Stimulated activated CD4-positive, alpha-beta T cell treated with anti-CD3 and anti-CD28 coated beads, Interleukin-1b, Interleukin-23, amount 100 ng/mL, for 4 hours (primary cell): ENCODE results near the gene MTA1.

Source experiments
- DNase-seq, 2 donors: peaks; one replicate each; pipeline ENCODE4 v3.0.0-alpha.2; 2020; ENCODE audit warnings: low read depth in 2 of 2

Gene MTA1

DNA sequence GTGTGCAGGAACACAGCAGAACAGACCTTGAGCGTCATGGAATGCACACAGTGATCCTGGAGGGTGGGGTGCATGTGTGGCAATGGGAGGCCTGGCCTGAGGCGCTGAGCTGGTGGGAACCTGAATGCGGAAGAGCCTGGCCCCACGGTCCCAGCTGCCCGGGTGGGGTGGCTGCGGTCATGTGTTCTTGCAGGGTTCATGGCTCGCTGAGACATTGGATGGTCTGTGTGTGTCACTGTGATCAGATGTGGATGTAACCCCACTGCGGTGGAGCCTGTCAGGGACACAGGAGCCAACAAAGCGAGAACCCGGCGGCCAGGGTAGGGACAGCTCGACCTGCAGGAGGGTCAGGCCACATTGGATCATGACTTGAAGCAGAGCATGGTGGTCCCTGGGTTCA is 23.2 kb downstream of the MTA1 start:
- DNase-seq, result no peak

DNA sequence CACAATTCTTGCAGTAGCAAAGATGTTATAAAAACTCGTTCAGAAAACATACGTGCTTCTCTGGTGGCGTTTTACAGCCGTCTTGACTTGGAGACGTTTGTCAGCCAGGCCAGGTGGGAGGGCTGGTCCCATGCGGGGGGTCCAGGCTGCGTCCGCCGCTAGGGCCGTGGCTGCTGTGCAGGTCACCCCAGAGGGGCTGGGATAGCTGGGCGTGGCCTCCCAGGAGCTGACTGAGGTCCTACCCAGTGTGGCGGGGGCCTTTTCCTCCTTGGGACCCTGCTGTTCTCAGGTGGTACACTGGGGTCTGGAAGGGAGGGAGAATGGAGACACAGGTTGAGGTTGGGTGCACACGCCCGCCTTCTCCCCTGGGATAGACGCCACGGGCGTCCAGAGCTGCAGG is 25.2 kb downstream of the MTA1 start:
- DNase-seq, result no peak

DNA sequence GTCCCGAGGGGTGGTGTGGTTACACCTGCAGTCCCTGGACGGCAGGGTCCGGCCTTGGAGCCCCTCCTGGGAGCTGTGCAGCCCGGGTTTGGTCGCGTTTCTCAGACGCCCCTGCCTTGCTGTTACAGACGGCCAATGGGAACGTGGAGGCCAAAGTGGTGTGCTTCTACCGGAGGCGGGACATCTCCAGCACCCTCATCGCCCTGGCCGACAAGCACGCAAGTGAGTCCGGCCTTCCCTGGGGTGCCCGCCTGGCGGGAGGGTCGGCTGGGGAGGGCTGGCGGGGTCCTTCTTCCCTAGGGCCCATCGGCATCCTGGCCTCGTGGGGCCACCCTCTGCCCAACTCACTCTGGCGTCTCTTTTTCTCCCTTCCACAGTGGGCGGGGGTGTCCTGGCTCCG is 25.7 kb downstream of the MTA1 start:
- DNase-seq, result no peak

DNA sequence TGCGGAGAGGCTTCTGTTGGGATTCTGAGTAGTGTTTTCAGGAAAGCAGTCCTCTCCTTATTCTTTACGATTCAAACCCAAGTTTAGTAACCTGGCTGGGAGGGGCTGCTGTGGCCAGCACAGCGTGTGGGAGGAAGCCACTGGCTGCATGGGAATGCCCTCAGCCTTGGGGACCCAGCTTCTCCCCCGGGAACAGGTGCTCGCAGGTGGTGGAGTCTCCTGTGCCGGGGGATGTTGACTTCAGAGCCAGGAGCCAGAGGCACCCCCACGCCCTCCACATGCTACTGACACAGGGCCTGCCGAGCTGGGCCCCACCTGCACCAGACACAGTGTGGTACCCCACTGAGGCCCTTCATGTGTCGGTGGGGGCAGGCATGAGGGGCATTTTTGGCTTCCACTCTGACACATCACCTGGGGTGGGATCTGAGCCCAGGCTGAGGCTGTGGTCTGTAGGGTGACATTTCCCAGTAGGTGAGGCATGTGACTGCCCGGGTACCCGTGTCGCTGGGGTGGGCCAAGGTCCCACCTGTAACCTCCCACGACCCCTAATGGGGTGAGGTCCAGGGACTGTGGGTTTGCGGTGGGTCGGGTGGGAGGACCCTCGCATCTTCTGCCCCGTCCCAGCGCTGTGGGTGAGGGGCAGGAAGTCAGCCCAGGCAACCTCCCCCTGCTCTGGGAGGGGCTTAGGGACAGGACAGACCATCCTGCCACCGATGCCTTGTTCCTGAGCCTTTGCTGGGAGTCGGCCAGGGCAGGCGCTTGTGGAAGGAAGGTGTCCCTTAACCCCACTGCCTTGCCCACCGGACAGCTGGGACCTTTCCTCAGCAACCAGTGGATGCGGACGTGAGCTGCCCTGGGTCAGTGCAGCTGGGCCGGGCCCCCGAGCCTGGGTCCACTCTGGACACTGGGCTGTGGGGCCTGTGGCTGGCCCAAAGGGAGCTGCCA is 26.5 kb downstream of the MTA1 start:
- DNase-seq, result no peak

DNA sequence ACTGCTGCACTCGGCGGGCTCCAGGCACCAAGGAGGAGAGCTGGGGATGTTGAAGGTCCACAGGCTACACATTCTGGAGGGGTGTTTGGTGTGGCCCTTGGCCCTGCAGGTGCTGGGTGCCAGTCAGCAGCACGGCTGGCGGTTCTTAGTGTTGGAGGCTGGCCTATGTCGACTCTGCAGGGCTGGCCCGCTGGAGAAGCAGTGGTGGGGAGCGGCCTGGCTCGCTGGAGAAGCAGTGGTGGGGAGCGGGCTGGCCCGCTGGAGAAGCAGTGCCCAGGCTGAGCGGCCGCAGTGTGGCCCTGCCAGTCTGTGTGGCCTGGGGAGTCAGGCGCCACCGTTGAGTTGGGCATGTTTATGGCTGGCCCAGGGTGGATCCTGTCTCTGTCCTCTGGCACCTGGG is 27.3 kb downstream of the MTA1 start:
- DNase-seq, result no peak

DNA sequence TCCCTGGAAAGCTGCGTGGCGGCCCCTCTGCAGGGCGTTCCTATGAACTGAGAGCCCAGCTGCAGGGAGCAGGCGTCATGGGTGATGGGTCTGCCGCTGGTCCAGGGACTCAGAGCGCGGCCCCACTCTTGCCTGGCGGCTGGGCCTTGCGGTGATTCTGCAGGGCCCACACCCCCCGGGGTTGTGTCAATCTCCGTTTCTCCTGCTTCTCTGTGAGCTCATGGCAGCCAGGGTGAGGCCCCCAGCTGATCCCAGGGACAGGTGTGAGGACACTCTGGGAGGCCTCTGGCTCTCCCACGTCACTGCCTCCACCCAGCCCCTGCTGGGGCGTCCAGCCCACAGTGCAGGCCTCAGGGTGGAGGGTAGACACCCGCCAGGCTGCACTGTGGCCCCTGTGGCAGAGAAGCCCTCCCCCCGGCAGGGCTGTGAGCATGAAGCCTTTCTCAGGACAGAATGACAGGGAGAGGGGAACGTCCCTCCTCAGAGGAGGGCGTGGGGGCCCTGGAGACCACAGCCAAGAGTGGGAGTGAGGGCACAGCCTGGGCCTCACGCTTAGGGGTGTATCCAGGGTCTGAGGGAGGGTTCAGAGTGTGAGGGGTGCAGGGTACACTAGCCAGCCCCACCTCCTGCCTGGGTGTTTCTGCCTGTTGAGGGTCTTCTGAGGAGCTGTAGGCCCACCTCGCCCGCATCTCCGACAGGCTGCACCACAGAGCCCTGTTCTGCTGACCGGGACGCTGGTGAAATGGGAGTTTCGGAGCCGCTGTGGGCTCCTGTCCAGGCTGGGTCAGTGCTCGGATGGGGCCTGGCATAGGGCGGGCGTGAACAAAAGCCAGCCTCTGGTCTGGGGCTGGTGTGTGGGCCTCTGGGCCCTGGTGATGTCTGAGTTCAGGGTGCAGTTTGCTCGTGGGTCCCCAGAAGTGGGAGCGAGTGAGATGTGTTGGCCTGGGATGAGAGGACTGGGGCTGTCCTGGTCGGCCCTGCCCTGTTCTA is 28.3 kb downstream of the MTA1 start:
- no peak for DNase-seq

DNA sequence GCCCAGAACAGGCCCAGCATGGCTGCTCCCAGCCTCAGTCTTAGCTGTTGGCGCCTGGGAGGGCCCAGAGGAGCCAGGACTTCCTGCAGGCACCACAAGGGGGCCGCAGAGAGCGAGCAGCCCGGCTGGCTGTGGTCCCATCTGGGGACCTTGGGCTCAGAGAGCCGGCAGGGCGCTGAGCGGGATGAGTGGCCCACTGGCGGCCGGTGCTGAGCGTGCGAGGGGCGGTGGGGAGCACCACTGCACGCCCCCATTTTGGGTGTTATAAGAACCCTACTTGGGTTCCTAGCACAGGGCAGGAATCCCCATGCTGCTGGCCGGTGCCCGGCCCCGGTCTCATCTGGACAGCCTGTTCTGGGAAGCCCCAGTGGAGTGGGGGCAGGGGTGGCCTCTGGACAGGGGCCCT is 29.1 kb downstream of the MTA1 start:
- DNase-seq, result peak; percentile 55 to 56

DNA sequence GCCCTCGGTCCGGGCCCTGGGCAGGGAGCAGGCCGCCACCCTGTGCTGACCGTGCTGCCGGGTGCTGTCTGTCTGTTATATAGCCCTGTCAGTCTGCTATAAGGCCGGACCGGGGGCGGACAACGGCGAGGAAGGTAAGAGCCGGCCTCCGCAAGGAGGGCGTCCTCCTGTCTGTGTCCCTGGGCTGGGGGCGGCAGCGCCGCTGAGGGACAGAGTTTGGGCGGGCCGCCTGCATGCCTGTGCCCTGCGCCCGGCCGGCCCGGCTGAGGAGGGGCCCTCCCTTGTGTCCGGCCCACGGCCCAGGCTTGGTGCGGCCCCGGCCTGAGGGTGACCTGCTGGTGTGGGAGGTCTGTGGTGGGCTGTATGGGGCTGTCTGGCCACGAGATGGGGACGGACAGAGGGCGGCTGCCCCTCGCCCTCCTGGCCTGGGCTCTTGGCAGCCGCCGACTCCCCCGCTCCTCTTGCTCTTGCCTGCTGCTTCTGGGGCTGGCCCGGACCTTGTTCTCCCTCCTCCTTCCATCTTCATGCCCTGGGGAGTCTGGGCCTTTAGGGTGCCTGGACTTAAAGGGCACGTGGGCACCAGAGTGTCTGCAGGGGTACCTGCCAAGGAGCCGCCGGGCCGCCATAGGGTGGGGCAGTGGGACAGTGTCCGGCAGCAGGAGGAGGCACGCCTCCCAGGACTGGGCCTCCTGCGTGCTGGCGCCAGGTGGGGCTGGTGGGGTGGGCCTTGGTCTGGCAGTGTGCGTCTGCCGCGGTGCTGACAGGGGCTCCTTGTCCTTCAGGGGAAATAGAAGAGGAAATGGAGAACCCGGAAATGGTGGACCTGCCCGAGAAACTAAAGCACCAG is 29.9 kb downstream of the MTA1 start:
- no peak for DNase-seq

DNA sequence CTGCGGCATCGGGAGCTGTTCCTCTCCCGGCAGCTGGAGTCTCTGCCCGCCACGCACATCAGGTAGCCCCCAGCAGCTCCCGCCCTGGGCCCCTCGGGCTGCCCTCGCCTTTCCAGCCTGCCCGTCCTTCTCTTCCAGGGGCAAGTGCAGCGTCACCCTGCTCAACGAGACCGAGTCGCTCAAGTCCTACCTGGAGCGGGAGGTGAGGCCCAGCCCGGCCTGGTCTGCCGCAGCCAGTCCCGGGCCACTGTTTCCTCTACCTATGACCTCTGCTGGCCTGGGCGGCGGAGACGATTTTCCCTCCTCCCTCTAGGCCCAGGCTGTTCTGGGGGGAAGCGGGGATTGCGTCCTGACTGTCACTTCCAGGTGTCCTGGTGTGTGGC is 30.5 kb downstream of the MTA1 start:
- no peak for DNase-seq

DNA sequence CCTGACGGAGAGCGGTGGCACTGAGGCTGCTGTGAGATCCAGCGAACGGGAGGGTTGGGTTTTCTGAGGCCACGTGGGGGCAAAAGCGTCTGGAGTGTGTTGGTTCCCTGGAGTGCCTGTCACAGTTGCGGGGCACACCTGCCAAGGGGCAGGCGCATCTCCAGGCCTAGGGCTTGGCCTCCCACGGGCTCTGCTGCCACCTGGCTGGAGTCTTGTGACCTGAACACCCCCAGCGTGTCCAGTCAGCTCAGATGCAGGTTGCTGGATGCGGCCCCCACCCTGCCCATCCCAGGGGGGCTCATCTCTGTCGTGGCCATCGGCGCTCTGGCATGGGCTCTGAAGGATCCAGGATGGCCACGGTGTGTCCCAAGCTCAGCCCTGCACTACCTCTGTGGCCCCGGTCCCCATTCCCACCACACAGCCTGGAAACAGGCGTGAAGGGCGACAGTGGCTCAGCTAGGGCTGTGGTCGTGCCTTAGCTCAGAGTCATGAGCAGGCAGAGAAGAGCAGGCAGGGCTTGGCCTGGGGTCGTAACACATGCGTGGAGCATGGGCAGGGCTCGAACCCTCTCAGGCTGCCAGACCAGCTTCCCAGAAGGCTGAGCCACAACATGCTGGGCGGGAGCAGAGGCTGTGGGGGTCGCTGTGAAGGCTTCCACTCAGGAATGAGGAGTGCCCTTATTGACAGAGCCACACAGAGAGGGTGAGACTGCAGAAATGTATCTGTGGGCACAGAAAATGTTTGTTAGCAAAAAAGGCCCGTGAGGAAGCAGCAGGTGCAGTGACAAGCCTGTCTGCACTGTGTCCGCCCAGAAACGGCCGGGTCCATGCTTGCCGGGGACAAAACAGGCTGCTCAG is 31.5 kb downstream of the MTA1 start:
- DNase-seq, result no peak

DNA sequence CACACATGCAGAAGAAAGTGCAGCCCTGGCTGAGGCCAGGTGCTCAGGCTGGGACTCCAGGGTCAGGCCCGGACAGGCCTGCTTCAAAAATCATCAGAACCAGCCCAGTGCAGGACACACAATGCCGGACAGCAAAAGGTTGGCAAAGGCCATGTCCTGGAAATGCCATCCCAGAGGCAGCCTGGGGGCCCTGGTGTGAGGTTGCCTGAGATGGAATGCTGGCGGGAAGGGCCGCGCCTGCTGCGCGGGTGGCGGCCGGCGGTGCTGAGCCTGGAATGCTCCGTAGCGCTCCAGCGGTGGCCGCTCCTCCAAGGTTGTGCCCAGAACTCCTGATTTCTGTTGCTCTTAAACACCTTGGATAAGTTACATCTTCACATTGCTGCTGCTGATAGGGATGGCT is 33.3 kb downstream of the MTA1 start:
- no peak for DNase-seq

DNA sequence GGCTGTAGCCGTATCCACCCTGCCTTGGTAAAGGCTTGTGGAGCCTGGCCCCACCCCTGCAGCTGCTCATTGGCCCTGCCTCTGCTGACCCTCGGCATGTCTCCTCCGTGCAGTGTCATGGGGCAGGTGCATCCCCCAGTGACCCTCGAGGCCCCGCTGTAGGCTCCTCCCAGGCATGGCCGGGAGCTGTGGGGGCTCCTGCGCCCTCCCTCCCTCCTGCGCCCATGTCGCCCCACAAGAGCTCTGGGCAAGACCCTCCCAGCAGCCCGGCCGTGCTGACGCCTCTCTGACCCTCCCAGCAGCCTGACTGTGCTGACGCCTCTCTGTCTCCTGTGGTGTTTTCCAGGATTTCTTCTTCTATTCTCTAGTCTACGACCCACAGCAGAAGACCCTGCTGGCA is 34.2 kb downstream of the MTA1 start:
- DNase-seq, result no peak

DNA sequence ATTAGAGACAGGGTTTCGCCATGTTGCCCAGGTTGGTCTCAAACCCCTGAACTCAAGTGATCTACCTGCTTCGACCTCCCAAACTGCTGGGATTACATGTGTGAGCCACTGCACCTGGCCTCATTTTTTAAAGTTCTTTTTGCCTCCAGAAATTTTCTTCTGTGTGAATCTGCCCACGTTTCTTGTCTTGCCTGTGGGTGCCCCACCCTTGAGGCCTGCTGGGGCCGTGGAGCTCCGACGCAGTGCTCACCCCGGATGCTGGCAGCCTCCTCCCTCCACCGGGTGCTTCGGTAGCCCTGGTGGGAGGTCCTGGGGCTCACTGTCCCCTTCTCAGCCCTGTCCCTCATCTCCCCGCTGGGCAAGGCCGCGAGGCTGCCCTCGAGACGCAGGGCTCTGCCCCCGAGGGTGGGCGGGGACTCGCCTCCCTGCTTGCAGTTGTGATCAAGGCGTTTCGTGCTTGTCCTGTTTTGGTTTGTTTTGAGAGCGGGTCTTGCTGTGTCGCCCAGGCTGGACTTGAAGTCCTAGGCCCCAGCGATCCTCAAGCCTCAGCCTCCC is 35.5 kb downstream of the MTA1 start:
- DNase-seq, result no peak

DNA sequence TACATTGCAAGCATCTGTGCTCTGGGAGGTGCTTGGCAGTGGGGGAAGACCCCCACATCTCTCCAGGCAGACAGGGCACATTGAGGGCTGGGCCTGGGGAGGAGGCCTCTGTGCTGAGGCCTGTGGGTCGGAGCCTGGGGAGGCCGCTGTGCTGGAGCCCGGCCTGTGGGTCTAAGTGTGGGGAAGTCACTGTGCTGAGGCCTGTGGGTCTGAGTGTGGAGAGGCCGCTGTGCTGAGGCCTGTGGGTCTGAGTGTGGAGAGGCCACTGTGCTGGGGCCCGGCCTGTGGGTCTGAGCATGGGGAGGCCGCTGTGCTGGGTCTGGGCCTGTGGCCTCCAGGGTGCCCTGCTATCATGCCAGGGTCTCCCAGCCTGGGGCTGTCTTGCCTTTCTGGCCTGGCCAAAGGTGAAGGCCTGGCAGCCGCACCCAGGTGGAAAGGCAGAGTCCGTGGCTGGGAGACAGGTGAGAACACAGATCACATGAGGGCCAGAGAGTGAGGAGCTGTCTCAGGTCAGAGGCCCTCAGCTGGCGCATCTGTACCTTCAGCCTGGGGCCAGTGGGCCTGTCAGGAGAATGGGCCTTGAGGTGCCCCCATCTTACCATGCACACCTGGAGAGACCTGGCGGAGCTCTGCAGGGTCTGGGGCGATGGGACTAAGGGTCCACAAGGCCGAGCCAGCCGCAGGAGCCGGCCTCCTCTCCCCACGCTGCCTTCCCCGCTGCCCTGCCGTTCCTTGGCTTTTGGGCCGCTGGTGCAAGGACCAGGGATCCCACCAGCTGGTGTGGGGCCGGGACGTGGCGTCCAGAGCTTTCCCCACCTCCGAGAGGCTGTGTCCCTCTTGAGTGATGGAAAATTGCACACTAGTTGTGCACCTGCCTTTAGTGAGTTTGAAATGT is 36.4 kb downstream of the MTA1 start:
- DNase-seq, result no peak

DNA sequence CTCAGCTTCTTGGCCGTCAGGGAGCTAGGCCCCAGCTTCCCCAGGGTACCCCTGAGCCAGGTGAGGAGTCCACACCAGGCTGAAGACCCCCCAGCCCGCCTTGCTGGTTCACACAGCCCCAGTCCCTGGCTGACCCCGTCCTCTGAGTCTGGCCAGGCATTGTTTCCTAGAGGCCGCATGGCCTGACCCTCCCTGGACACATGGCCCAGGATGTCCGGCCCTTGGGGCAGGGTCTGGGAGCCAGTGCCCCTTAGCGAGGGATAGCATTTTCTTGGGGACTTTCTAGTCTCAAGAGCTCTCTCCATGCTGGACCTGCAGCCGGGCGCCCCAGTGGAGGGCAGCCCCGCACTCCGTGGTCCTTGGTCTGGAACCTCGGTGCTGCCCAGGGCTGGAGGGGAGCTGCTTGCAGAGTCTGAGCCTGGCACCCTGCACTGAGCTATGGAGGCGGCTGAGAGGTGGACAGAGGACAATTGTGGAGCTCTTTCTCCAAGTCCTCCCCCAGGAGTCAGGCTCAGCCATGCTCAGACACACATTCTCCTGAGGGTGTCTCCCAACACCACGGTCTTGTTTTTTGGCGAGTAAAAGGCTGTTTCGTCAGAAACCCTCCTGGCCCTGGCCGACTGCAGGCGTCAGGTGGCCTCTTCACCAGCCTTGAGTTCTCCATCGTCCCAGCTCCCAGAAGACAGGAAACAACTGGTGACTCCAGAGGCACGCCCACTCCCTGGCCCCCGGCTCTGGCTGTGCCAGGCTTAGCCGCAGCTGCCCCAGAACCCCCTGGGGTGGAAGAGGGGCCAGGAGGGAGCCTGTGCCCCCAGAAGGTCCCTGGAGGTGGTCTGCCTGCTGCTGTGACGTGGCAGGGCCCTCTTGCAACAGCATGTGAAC is 37.4 kb downstream of the MTA1 start:
- DNase-seq, result no peak

DNA sequence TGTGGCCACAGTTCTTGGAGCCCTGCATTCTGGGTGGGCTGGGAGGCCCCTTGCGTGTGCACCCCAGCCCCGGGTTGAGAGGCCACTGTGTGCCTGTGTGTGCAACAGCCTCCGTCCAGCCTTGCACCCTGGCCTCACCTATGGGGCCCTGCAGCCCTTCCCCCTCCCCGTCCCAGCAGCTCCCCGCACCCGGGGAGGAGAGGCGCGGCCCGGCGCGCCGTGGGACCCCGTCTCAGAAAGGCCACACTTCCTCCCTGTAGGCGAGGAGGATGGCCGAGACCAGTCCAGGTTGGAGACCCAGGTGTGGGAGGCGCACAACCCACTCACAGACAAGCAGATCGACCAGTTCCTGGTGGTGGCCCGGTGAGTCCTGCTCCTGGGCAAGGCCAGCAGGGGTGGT is 38.4 kb downstream of the MTA1 start:
- DNase-seq, result no peak

DNA sequence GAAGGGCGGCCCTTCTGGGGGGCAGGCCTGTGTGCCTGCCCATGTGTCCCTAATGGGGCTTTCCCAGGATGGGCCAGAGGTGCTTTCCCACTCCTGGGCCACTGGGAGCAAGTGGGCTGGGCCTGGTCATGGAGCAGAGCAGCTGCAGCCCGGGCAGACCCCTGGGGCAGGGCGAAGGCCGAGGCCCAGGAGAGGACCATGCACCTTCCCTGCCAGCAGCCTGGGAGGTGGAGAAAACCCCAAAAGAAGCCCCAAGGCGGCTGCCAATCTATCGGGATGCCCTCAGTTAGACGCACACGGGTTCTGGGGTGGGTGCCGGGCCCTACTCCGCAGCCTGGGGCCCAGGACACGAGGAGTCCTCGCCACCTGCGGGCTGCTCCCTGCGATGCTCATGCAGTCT is 38.9 kb downstream of the MTA1 start:
- no peak for DNase-seq

DNA sequence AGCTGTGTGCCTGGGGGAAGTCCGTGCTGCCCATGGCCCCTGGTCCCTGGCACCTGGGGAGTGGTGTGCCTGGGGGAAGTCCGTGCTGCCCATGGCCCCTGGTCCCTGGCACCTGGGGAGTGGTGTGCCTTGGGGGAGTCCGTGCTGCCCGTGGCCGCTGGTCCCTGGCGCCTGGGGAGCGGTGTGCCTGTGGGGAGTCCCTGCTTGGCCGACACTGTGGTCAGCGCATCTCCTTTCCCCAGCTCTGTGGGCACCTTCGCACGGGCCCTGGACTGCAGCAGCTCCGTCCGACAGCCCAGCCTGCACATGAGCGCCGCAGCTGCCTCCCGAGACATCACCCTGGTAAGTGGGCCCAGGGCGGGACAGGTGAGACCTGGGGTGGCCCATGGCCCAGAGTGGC is 40.5 kb downstream of the MTA1 start:
- DNase-seq, result no peak
